Osteoblast (primary cell): ENCODE data around the gene BPTF. TPM values are rescaled to one million over a fixed set of nuclear protein-coding genes. Genes with fewer than 3 reads are reported as not detected.

Experiments used
- DNase-seq: peaks from one replicate; pipeline ENCODE4 v3.0.0; 2011; ENCODE audit warnings: low spot score, mixed read lengths; ENCODE audit not compliant: insufficient read length; ENCODE audit errors: missing footprints
- H2AFZ ChIP-seq: 2 replicates; pipeline ENCODE4 v1.6.0; 2011; ENCODE audit warnings: mild to moderate bottlenecking, low read length
- H3K27ac ChIP-seq: 2 replicates; pipeline ENCODE4 v1.5.1; 2011; ENCODE audit warnings: mild to moderate bottlenecking, low read depth, low read length, moderate library complexity
- H3K27me3 ChIP-seq: 2 replicates; pipeline ENCODE4 v1.6.0; 2012; ENCODE audit warnings: mild to moderate bottlenecking, control low read depth, inconsistent platforms, low read length, moderate library complexity; ENCODE audit not compliant: insufficient read depth
- H3K36me3 ChIP-seq: 2 replicates; pipeline ENCODE4 v1.5.1; 2011; ENCODE audit warnings: mild to moderate bottlenecking, low read length, control low read depth, moderate library complexity; ENCODE audit not compliant: insufficient read depth
- H3K4me1 ChIP-seq: 2 replicates; pipeline ENCODE4 v1.5.1; 2011; ENCODE audit warnings: mild to moderate bottlenecking, low read length, control low read depth, moderate library complexity; ENCODE audit not compliant: insufficient read depth
- H3K4me2 ChIP-seq: 2 replicates; pipeline ENCODE4 v1.6.0; 2011; ENCODE audit warnings: mild to moderate bottlenecking, low read length; ENCODE audit not compliant: insufficient read depth
- H3K4me3 ChIP-seq: fragments of 200-600 bp; sonication (generic); 3 replicates; pipeline ENCODE4 v1.5.1; 2012; ENCODE audit warnings: mild to moderate bottlenecking, low read length, inconsistent platforms; ENCODE audit not compliant: insufficient read depth
- H3K79me2 ChIP-seq: 2 replicates; pipeline ENCODE4 v1.6.0; 2012; ENCODE audit warnings: mild to moderate bottlenecking, low read length, control low read depth, inconsistent platforms; ENCODE audit not compliant: insufficient read depth
- H3K9me3 ChIP-seq: 2 replicates; pipeline ENCODE4 v1.5.1; 2011; ENCODE audit warnings: low read depth, low read length, control low read depth
- H4K20me1 ChIP-seq: 2 replicates; pipeline ENCODE4 v1.6.0; 2012; ENCODE audit warnings: mild to moderate bottlenecking, low read length, control low read depth; ENCODE audit not compliant: insufficient read depth
- total RNA-seq: library from RNA; depleted of rRNA; stranded (reverse); fragments of >200 nt; gene quantifications from 2 replicates; pipeline ENCODE4 v1.2.3, GENCODE V29; 2012
- TF ChIP-seq, protein P1 (sequence below): IDR thresholded peaks from 2 replicates; pipeline ENCODE4 v1.5.1; 2011; ENCODE audit warnings: mild to moderate bottlenecking, low read depth, low read length, moderate library complexity; ENCODE audit errors: extremely low read depth

BPTF gene
- total RNA-seq, 1 donor = 59.7 TPM

DNA sequence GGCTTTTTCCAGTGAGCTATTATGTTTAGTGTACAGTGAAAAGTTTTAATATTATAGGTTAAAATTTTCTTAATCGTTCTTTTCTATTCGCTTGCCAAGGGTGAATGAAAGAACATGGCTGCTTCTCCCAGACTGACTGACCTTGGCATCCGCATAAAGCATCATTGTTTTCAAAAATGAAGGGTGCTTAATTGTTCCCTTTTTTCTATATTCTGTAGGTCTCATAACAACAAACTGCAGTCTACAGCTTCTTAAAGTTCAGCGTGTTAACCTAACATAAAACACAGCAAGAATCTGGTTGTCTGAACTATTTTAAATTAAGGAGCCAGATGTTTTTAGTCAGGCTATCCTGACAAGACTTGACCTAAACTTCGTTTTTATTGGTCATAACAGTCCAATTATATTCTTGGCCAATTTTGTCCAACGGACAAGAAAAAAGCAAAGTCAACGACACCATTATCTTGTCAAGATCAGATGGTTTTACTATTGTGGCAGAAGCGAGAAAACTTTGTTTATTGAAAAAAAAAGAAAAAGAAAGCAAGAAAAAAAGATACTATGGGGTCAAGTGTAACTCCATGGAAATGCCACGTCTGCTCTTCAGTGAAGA, 156.8 kb downstream of the BPTF start:
- no peak overlapping the region for H3K4me3 ChIP-seq
- TF ChIP-seq, protein P1, sequence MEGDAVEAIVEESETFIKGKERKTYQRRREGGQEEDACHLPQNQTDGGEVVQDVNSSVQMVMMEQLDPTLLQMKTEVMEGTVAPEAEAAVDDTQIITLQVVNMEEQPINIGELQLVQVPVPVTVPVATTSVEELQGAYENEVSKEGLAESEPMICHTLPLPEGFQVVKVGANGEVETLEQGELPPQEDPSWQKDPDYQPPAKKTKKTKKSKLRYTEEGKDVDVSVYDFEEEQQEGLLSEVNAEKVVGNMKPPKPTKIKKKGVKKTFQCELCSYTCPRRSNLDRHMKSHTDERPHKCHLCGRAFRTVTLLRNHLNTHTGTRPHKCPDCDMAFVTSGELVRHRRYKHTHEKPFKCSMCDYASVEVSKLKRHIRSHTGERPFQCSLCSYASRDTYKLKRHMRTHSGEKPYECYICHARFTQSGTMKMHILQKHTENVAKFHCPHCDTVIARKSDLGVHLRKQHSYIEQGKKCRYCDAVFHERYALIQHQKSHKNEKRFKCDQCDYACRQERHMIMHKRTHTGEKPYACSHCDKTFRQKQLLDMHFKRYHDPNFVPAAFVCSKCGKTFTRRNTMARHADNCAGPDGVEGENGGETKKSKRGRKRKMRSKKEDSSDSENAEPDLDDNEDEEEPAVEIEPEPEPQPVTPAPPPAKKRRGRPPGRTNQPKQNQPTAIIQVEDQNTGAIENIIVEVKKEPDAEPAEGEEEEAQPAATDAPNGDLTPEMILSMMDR = no peak
- H3K9me3 ChIP-seq = no peaks in the 10 kb centered on the region
- H2AFZ ChIP-seq = no peak overlapping the region
- H3K27me3 ChIP-seq = no peaks in the 10 kb centered on the region
- H3K36me3 ChIP-seq = peaks cover 13% of the 10 kb centered on the region
- H3K4me1 ChIP-seq = no peaks in the 10 kb centered on the region
- DNase-seq = no peak
- no peak overlapping the region for H3K27ac ChIP-seq
- H3K4me2 ChIP-seq = no peak overlapping the region
- H4K20me1 ChIP-seq = peaks cover 5% of the 10 kb centered on the region
- H3K79me2 ChIP-seq = no peaks in the 10 kb centered on the region

DNA sequence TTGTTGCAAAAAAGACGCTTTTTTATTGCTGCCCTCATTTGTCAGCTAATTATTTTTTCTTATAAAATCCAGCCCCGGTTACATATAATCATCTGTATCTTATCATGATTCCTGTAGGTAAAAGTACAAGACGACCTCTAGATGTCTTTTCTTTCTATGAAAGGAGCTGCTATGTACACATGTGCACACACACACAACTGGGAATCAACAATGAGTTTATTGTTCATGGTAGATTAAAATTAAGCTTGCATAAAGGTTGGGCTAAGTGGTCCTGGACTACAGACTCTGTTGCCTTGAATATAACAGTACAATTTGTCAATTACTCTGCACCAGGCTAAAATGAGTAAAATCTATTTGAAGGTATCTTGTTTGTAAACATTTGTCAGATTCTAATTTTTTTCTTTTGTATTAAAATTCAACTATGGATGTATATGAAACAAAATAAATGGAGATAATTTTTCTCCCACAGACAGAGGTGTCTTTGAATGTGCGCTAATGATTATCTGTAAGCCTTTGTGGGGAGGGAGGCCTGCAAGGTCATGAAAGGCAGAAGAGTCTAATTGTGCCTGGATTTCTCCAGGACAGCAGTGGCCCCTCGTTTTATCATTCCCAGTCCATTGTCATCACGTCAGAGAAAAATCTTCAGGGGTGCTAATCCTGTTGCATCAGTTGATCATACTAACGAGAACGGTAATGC, 157.5 kb downstream of the BPTF start:
- H3K4me1 ChIP-seq = no peaks in the 10 kb centered on the region
- peaks cover 11% of the 10 kb centered on the region for H3K36me3 ChIP-seq
- no peak overlapping the region for H2AFZ ChIP-seq
- peaks cover 5% of the 10 kb centered on the region for H4K20me1 ChIP-seq
- H3K79me2 ChIP-seq = no peaks in the 10 kb centered on the region
- H3K9me3 ChIP-seq = no peaks in the 10 kb centered on the region
- no peak overlapping the region for H3K4me2 ChIP-seq
- H3K27ac ChIP-seq = no peak overlapping the region
- DNase-seq = no peak
- H3K4me3 ChIP-seq = no peak overlapping the region
- H3K27me3 ChIP-seq = no peaks in the 10 kb centered on the region
- TF ChIP-seq, protein P1 = no peak

DNA sequence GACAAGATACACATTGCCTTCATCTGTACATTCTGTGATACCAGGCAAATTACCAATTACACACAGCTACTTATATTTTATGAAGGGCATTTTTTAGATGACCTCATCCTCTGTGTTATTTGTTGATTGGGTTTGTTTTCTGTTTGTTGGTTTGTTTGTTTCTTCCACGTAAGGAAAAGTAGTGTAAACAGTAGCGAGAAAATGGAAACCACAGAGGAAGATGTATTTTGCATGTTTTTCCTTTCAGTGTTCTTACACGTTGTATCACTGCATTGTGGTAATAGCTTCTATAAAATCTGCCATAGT, 158.0 kb downstream of the BPTF start:
- Histone ChIP-seq H3K79me2 (no peaks in the 10 kb centered on the region), H4K20me1 (peaks cover 5% of the 10 kb centered on the region), H3K27ac (no peak overlapping the region), H2AFZ (no peak overlapping the region), H3K4me2 (no peak overlapping the region), H3K4me1 (no peaks in the 10 kb centered on the region), H3K27me3 (no peaks in the 10 kb centered on the region), H3K9me3 (no peaks in the 10 kb centered on the region), H3K4me3 (no peak overlapping the region), H3K36me3 (peaks cover 11% of the 10 kb centered on the region)
- DNase-seq = no peak
- TF ChIP-seq, protein P1 = no peak

DNA sequence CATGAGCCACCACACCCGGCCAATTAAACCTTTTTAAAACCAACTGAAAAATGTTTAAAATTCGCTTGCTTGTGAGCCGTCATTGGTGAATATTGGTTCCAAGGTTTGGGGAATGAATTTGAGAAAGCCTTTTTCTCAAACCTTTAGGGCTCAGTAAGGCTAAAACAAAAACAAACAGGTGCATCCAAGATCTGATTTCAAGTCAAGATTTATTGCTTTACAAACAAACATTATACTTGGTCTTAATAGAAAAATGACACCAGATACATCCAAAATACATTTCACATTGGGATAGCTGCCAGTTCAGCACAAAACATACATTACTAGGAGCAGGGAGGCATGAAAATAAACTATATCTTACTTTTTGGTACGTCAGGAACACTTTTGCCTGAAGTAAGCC, 165.6 kb downstream of the BPTF start:
- peaks cover 20% of the 10 kb centered on the region for H3K4me1 ChIP-seq
- no peak overlapping the region for H3K4me3 ChIP-seq
- H2AFZ ChIP-seq = no peak overlapping the region
- H3K4me2 ChIP-seq = no peak overlapping the region
- peaks cover 6% of the 10 kb centered on the region for H4K20me1 ChIP-seq
- H3K36me3 ChIP-seq = no peaks in the 10 kb centered on the region
- H3K27me3 ChIP-seq = no peaks in the 10 kb centered on the region
- H3K9me3 ChIP-seq = no peaks in the 10 kb centered on the region
- H3K79me2 ChIP-seq = no peaks in the 10 kb centered on the region
- DNase-seq = no peak
- TF ChIP-seq, protein P1 = no peak
- H3K27ac ChIP-seq = no peak overlapping the region
